ENCODE measurements around the gene TNKS2.

DNA sequence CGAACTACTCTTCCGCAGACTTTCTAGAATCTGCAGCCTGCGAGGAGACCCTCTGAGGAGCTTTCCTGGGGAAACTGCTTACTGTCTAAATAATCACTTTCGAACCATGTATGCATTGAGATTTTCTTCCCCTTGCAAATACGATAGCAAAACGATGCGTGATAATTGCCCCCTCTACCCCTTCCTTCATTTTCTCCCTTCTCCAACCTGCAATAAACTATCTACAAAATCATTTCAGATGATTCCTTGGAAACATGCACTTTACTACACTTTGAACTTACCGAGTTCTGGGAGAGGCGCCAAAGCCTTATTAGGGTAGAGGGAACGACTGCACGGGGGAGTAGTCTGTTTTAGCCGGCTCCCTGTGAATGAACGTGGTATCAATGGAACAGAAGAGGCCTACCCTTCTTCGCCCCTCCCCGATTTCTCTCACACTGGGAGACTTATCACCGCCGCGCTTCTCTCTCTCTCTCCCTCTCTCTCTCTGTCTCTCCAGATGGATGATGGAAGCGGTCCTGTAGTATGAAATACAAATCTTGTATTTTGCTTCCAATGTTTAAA, 111.0 kb downstream of the TNKS2 start, which contains the start of gene FGFBP3:
- no peak for TF ChIP-seq CTCF (IDR thresholded peaks at IDR 0.05; ENCODE audit: low read depth, low read length, poor library complexity, severe bottlenecking)
- no peak for TF ChIP-seq EZH2phosphoT487 (IDR thresholded peaks at IDR 0.05; ENCODE audit: borderline replicate concordance, low read length)

Data from DOHH2 (cell line).